HL-60 (cell line): ENCODE measurements around the gene HLA-DRA.

ENCODE experiments used
- DNase-seq, 2 experiments: peaks; one replicate each; pipeline ENCODE4 v3.0.0-alpha.2; 2010 to 2020; ENCODE audit warnings: low read depth in 1 of 2, low spot score in 1 of 2
- H3K27ac ChIP-seq: fragments of 250-450 bp; sonication (Bioruptor Pico); replicated peaks from 2 replicates; pipeline ENCODE4 v1.5.1; 2020; ENCODE audit warnings: mild to moderate bottlenecking, moderate library complexity
- H3K27me3 ChIP-seq: fragments of 250-450 bp; sonication (Bioruptor Pico); 2 replicates; pipeline ENCODE4 v1.5.1; 2021; ENCODE audit warnings: mild to moderate bottlenecking, moderate library complexity; ENCODE audit not compliant: insufficient read depth, poor library complexity, severe bottlenecking
- H3K4me3 ChIP-seq: replicated peaks from 2 replicates; pipeline ENCODE4 v1.5.1; 2011; ENCODE audit warnings: mild to moderate bottlenecking, control low read depth, low read length; ENCODE audit not compliant: insufficient read depth
- GABPA ChIP-seq: IDR thresholded peaks from 2 replicates; pipeline ENCODE4 v1.6.1; 2012; ENCODE audit warnings: low read depth
- POLR2AphosphoS5 ChIP-seq: IDR thresholded peaks from 2 replicates; pipeline ENCODE4 v1.6.1; 2012; ENCODE audit warnings: low read depth
- SPI1 ChIP-seq: IDR thresholded peaks from 2 replicates; pipeline ENCODE4 v1.6.1; 2012; ENCODE audit warnings: low read depth, mild to moderate bottlenecking, borderline replicate concordance
- TF ChIP-seq, protein P1 (sequence below): IDR thresholded peaks from 2 replicates; pipeline ENCODE4 v1.6.1; 2012; ENCODE audit warnings: low read depth; ENCODE audit not compliant: insufficient replicate concordance
- TF ChIP-seq, protein P2 (sequence below): IDR thresholded peaks from one replicate; pipeline ENCODE4 v1.5.1; 2011; ENCODE audit warnings: low read length, control low read depth, inconsistent platforms; ENCODE audit not compliant: insufficient read depth

Gene HLA-DRA

DNA sequence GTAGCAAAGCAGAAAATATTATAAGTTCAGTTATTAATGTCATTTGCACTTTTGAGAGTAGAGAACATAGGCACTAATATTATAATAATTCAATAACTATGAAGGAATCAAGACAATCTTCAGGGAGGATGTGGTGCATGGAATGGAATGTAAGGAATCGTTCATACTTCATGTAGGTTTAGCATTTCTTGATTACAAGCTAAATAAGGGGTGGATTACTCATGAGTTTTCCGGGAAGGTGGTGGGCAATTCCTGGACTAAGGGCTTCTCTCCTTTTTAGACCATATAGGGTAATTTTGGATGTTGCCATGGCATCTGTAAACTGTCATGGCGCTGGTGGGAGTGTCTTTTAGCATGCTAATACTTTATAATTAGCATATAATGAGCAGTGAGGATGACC is 23.7 kb upstream of the HLA-DRA start:
- peaks cover 18% of the 10 kb centered on the region for H3K27me3 ChIP-seq
- no peak overlapping the region for H3K27ac ChIP-seq
- TF ChIP-seq SPI1 (no peak), POLR2AphosphoS5 (no peak), GABPA (no peak)
- TF ChIP-seq, protein P1, sequence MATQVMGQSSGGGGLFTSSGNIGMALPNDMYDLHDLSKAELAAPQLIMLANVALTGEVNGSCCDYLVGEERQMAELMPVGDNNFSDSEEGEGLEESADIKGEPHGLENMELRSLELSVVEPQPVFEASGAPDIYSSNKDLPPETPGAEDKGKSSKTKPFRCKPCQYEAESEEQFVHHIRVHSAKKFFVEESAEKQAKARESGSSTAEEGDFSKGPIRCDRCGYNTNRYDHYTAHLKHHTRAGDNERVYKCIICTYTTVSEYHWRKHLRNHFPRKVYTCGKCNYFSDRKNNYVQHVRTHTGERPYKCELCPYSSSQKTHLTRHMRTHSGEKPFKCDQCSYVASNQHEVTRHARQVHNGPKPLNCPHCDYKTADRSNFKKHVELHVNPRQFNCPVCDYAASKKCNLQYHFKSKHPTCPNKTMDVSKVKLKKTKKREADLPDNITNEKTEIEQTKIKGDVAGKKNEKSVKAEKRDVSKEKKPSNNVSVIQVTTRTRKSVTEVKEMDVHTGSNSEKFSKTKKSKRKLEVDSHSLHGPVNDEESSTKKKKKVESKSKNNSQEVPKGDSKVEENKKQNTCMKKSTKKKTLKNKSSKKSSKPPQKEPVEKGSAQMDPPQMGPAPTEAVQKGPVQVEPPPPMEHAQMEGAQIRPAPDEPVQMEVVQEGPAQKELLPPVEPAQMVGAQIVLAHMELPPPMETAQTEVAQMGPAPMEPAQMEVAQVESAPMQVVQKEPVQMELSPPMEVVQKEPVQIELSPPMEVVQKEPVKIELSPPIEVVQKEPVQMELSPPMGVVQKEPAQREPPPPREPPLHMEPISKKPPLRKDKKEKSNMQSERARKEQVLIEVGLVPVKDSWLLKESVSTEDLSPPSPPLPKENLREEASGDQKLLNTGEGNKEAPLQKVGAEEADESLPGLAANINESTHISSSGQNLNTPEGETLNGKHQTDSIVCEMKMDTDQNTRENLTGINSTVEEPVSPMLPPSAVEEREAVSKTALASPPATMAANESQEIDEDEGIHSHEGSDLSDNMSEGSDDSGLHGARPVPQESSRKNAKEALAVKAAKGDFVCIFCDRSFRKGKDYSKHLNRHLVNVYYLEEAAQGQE, result no peak
- TF ChIP-seq, protein P2, sequence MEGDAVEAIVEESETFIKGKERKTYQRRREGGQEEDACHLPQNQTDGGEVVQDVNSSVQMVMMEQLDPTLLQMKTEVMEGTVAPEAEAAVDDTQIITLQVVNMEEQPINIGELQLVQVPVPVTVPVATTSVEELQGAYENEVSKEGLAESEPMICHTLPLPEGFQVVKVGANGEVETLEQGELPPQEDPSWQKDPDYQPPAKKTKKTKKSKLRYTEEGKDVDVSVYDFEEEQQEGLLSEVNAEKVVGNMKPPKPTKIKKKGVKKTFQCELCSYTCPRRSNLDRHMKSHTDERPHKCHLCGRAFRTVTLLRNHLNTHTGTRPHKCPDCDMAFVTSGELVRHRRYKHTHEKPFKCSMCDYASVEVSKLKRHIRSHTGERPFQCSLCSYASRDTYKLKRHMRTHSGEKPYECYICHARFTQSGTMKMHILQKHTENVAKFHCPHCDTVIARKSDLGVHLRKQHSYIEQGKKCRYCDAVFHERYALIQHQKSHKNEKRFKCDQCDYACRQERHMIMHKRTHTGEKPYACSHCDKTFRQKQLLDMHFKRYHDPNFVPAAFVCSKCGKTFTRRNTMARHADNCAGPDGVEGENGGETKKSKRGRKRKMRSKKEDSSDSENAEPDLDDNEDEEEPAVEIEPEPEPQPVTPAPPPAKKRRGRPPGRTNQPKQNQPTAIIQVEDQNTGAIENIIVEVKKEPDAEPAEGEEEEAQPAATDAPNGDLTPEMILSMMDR, result no peak
- H3K4me3 ChIP-seq, result no peak overlapping the region
- no peak for DNase-seq

DNA sequence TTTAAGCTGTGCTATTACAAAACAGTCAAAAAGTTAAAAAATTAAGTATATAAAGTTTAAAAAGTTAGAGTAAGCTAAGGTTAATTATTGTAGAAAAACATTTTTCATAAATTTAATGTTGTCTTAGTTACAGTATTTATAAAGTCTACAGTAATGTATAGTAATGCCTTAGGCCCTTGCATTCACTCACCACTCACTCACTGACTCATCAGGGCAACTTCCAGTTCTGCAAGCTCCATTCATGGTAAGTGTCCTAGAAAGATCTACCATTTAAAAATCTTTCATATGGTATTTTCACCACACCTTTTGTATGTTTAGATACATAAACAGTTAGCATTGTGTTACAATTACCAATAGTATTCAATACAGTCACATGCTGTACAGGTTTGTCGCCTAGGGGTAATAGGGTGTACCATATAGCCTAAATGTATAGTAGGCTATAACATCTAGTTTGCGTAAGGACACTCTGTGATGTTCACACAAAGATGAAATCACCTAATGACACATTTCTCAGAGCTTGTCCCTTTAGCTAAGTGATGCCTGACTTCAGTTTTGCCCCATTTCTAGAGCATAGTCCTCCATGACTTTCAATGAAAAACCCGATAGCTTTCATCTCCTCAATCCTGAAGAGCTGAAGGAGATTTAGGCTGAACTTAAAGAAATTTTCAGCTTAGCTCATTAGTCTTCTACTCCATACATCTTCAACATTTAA is 14.9 kb upstream of the HLA-DRA start:
- no peak overlapping the region for H3K27ac ChIP-seq
- no peak for DNase-seq
- H3K4me3 ChIP-seq, result no peak overlapping the region
- TF ChIP-seq, protein P2, result no peak
- TF ChIP-seq GABPA (no peak), SPI1 (no peak), POLR2AphosphoS5 (no peak)
- TF ChIP-seq, protein P1, result no peak
- peaks cover 13% of the 10 kb centered on the region for H3K27me3 ChIP-seq

DNA sequence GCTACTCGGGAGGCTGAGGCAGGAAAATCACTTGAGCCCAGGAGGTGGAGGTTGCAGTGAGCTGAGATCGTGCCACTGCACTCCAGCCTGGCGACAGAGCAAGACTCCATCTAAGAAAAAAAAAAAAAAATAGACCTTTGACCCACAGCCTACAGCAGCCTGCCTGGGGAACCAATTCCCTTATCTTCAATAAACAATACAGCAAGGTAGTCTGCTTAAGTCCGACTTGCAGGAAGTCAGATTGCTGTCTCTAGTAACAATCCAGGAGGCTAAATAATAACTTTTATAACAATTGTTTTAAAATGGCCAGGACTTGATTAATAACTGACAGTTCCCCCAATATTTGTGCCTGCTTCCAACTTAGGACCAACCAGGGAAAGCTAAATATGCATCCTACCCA is 13.3 kb upstream of the HLA-DRA start:
- Histone ChIP-seq H3K4me3 (no peak overlapping the region), H3K27me3 (peaks cover 6% of the 10 kb centered on the region), H3K27ac (no peak overlapping the region)
- TF ChIP-seq GABPA, result no peak
- TF ChIP-seq, protein P2, result no peak
- TF ChIP-seq SPI1, result no peak
- TF ChIP-seq, protein P1, result no peak
- TF ChIP-seq POLR2AphosphoS5, result no peak
- DNase-seq, result no peak
